ENCODE results near the gene OSBPL1A. TPM values are rescaled to one million over a fixed set of nuclear protein-coding genes. Genes with fewer than 3 reads are reported as not detected.
A peak's percentile ranks its signal among the peaks of the same experiment; 100 is the strongest.

The OSBPL1A gene
- total RNA-seq, 1 experiment from 2014 or later = 37.4 TPM

DNA sequence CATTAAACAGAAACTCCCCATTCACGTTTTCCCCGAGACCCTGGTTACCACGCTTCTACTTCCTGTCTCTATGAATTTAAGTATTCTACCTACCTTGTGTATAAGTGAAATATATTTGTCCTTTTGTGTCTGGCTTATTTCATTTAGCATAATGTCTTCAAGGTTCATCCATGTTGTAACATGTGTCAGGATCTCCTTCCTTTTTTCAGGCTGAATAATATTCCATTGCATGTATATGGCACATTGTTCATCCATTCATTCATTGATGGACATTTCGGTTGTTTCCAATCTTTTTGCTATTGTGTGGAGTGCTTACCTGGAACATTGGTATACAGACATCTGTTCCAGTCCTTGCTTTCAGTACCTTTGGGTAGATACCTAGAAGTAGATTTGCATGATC lies 276.9 kb downstream of the OSBPL1A start:
- DNase-seq = no peak
- H3K27ac ChIP-seq = no peak overlapping the region
- CTCF ChIA-PET = no interaction called here
- H3F3A ChIP-seq (ENCODE audit: insufficient read depth, low read depth) = 0 out of 2 replicates have a peak, but pooled peaks cover 3% of the 10 kb centered on the region
- no peak overlapping the region for H3K4me2 ChIP-seq
- H3K36me3 ChIP-seq (ENCODE audit: low read depth) = no peaks in the 10 kb centered on the region
- no TSS peak for BruUV-seq (replicated peaks)
- no peak for TF ChIP-seq EZH2 (IDR thresholded peaks at IDR 0.05; ENCODE audit: low read depth)
- TF ChIP-seq, protein P1, sequence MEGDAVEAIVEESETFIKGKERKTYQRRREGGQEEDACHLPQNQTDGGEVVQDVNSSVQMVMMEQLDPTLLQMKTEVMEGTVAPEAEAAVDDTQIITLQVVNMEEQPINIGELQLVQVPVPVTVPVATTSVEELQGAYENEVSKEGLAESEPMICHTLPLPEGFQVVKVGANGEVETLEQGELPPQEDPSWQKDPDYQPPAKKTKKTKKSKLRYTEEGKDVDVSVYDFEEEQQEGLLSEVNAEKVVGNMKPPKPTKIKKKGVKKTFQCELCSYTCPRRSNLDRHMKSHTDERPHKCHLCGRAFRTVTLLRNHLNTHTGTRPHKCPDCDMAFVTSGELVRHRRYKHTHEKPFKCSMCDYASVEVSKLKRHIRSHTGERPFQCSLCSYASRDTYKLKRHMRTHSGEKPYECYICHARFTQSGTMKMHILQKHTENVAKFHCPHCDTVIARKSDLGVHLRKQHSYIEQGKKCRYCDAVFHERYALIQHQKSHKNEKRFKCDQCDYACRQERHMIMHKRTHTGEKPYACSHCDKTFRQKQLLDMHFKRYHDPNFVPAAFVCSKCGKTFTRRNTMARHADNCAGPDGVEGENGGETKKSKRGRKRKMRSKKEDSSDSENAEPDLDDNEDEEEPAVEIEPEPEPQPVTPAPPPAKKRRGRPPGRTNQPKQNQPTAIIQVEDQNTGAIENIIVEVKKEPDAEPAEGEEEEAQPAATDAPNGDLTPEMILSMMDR (conservative IDR thresholded peaks at IDR 0.05) = no peak
- intact Hi-C loops (cut with micrococcal nuclease; ENCODE audit: unreplicated experiment) = no loop called here
- no peaks in the 10 kb centered on the region for H3K79me2 ChIP-seq (ENCODE audit: low read depth)
- POLR2A ChIA-PET (ENCODE audit: unreplicated experiment) = interaction anchor here (0.5 kb wide), 1 partner anchor 17 kb away, joined by 17 read pairs; no protein-coding TSS in a partner anchor
- no peaks in the 10 kb centered on the region for H3K27me3 ChIP-seq (ENCODE audit: insufficient read depth, low read depth)
- H3K9me3 ChIP-seq (ENCODE audit: insufficient read depth, low read depth) = no peaks in the 10 kb centered on the region
- H3K4me3 ChIP-seq = no peak overlapping the region
- H3K4me1 ChIP-seq (replicated peaks; ENCODE audit: insufficient read depth) = no peaks in the 10 kb centered on the region
- H3K9me2 ChIP-seq (ENCODE audit: insufficient read depth) = no peaks in the 10 kb centered on the region
- H2AFZ ChIP-seq = no peak overlapping the region
- H4K20me1 ChIP-seq (ENCODE audit: insufficient read depth) = no peaks in the 10 kb centered on the region

DNA sequence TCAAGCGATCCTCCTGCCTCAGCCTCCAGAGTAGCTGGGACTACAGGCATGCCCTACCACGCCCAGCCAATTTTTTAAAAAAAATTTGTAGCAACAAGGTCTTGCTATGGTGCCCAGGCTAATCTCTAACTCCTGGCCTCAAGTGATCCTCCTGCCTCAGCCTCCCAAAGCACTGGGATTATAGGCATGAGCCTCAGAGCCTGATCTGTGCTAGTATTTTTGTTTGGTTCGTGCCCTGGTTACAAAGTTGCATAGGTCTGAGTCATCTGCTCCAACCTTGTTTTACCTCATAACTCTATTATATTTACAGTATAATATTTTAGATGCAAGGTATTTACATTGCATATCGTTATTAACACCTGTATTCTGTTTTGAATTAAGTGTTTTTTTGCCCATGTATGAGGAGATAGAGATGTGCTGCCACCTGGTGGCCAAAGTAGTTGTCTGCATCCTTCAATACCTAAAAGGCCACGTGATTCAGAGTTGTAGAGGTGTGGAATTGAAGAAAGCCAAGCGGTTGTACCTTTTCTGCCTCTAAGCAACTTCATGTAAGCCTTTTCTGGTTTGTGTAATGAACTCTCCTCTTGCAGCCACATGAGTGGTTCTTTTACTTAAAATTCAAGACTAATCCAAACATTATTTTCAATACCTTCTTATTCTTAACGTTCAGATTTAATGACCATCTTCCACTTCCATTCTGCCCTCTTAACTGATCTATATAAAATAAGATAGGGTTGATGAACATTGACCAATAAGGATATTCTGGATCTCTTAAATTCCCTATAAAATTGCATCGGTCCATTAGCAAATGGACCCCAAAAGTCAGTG lies 278.7 kb downstream of the OSBPL1A start:
- H3F3A ChIP-seq (ENCODE audit: insufficient read depth, low read depth) = 0 out of 2 replicates have a peak, but pooled peaks cover 3% of the 10 kb centered on the region
- TF ChIP-seq, protein P1 (conservative IDR thresholded peaks at IDR 0.05) = peak; percentile 85
- TF ChIP-seq EZH2 (IDR thresholded peaks at IDR 0.05; ENCODE audit: low read depth) = no peak
- DNase-seq = peak; percentile 41 to 70
- CTCF ChIA-PET = no interaction called here
- POLR2A ChIA-PET (ENCODE audit: unreplicated experiment) = interaction anchor here (0.6 to 0.7 kb wide), 2 partner anchors 121 to 373 kb away, joined by 3 to 4 read pairs; no protein-coding TSS in a partner anchor
- no peaks in the 10 kb centered on the region for H3K36me3 ChIP-seq (ENCODE audit: low read depth)
- peaks cover 4% of the 10 kb centered on the region; the same call in 1 of the 2 replicates for H3K4me1 ChIP-seq (replicated peaks; ENCODE audit: insufficient read depth)
- H3K9me3 ChIP-seq (ENCODE audit: insufficient read depth, low read depth) = no peaks in the 10 kb centered on the region
- no peak overlapping the region for H3K27ac ChIP-seq
- no peaks in the 10 kb centered on the region for H3K27me3 ChIP-seq (ENCODE audit: insufficient read depth, low read depth)
- H3K9me2 ChIP-seq (ENCODE audit: insufficient read depth) = no peaks in the 10 kb centered on the region
- no peaks in the 10 kb centered on the region for H4K20me1 ChIP-seq (ENCODE audit: insufficient read depth)
- H2AFZ ChIP-seq = no peak overlapping the region
- no TSS peak for BruUV-seq (replicated peaks)
- no peak overlapping the region for H3K4me2 ChIP-seq
- H3K4me3 ChIP-seq = no peak overlapping the region
- intact Hi-C loops (cut with micrococcal nuclease; ENCODE audit: unreplicated experiment) = loop anchor here (5.0 to 10.0 kb wide), 4 partner anchors 94 to 602 kb away; no protein-coding TSS in a partner anchor
- no peaks in the 10 kb centered on the region for H3K79me2 ChIP-seq (ENCODE audit: low read depth)

- intact Hi-C loops (cut with micrococcal nuclease; ENCODE audit: unreplicated experiment) = loop anchor here (5.0 to 10.0 kb wide), 4 partner anchors 91 to 598 kb away; no protein-coding TSS in a partner anchor
- 0 out of 2 replicates have a peak, but pooled peaks cover 3% of the 10 kb centered on the region for H3F3A ChIP-seq (ENCODE audit: insufficient read depth, low read depth)
Observed at GRCh38 chr18:24115628-24116027, 282.0 kb downstream of the OSBPL1A start.

More at GRCh38 chr18:24115628-24116027, 282.0 kb downstream of the OSBPL1A start:
- Histone ChIP-seq H3K4me1 (replicated peaks; ENCODE audit: insufficient read depth) (peaks cover 22% of the 10 kb centered on the region), H3K4me3 (no peak overlapping the region), H4K20me1 (ENCODE audit: insufficient read depth) (no peaks in the 10 kb centered on the region), H3K9me3 (ENCODE audit: insufficient read depth, low read depth) (no peaks in the 10 kb centered on the region), H3K27ac (no peak overlapping the region), H3K4me2 (no peak overlapping the region), H3K9me2 (ENCODE audit: insufficient read depth) (no peaks in the 10 kb centered on the region), H3K27me3 (ENCODE audit: insufficient read depth, low read depth) (no peaks in the 10 kb centered on the region), H3K79me2 (ENCODE audit: low read depth) (no peaks in the 10 kb centered on the region), H3K36me3 (ENCODE audit: low read depth) (no peaks in the 10 kb centered on the region), H2AFZ (no peak overlapping the region)
- no peak for DNase-seq
- ChIA-PET POLR2A (ENCODE audit: unreplicated experiment) (no interaction called here), CTCF (no interaction called here)
- BruUV-seq (replicated peaks) = no TSS peak
- no peak for TF ChIP-seq EZH2 (IDR thresholded peaks at IDR 0.05; ENCODE audit: low read depth)
- TF ChIP-seq, protein P1 (conservative IDR thresholded peaks at IDR 0.05) = no peak

Measured in PC-9 (cell line).